ENCODE data around the gene WNT1.

WNT1 gene

DNA sequence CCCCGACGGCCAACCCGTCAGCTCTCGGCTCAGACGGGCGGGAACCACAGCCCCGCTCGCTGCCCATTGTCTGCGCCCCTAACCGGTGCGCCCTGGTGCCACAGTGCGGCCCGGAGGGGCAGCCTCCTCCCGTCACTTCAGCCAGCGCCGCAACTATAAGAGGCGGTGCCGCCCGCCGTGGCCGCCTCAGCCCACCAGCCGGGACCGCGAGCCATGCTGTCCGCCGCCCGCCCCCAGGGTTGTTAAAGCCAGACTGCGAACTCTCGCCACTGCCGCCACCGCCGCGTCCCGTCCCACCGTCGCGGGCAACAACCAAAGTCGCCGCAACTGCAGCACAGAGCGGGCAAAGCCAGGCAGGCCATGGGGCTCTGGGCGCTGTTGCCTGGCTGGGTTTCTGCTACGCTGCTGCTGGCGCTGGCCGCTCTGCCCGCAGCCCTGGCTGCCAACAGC lies at the start of gene WNT1:
Gene WNT1 (plus strand): TSS at position 32 of the 450 bp plus-strand sequence. CDS start 329 bp downstream, at position 361.
- CTCF ChIA-PET: interaction anchor here (0.5 to 4.3 kb wide), 20 partner anchors 8 to 279 kb away, joined by 3 to 30 read pairs (median 4); partner anchors contain the start of gene DDX23
- no peak within 1 kb of the TSS for H3K27ac ChIP-seq
- TF ChIP-seq CTCF (conservative IDR thresholded peaks at IDR 0.05; ENCODE audit: low read depth): peak; percentile 10
- DNase-seq (ENCODE audit: low spot score): no peak
- POLR2A ChIA-PET (ENCODE audit: low non-redundant PET): no interaction called here

DNA sequence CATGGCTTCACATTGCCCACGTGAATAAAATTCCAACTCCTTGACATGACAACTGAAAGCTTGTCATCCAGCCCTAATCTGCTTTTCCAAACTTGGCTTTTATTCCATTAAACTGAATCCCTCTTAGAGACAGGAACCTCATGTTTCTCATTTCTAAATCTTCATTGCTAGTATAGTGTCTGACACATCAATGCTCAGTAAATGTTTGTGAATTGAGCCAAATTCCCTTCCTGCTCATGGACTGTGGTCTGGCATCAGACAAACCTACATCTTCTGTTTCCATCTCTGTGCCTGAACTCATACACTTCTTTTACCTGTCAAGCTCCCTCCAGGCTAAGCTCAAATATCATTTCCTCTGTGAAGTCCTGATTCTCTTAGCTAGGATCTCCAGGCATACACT lies 48.6 kb upstream of the WNT1 start:
- H3K27ac ChIP-seq: no peak overlapping the region
- ChIA-PET CTCF (interaction anchor here (0.6 to 1.3 kb wide), 2 partner anchors 8 to 25 kb away, joined by 3 to 5 read pairs; a partner anchor contains a TSS), POLR2A (ENCODE audit: low non-redundant PET) (no interaction called here)
- no peak for TF ChIP-seq CTCF (conservative IDR thresholded peaks at IDR 0.05; ENCODE audit: low read depth)
- no peak for DNase-seq (ENCODE audit: low spot score)

DNA sequence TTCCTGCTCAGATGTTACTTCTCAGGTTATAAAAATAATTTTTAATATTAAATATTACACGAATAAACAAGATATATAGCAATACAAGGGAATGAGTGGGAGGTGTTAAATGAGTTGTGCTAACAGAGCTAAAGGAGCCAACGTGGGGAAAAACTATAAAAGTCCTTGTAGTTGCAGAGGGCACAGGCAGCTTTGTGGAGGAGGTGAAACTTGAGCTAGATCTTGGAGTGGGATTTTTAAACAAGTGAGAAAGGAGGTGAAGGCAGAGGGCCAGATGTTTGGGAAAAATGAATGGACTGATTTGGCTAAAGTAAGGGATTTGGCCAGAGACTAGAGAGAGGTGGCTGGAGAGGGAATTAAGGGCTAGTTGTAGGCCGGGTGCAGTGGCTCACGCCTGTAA lies 47.6 kb upstream of the WNT1 start:
- TF ChIP-seq CTCF (conservative IDR thresholded peaks at IDR 0.05; ENCODE audit: low read depth): no peak
- no peak overlapping the region for H3K27ac ChIP-seq
- CTCF ChIA-PET: interaction anchor here (0.6 to 1.2 kb wide), 4 partner anchors 9 to 77 kb away, joined by 3 to 6 read pairs (median 3); no protein-coding TSS in a partner anchor
- POLR2A ChIA-PET (ENCODE audit: low non-redundant PET): no interaction called here
- DNase-seq (ENCODE audit: low spot score): no peak

- CTCF ChIA-PET: interaction anchor here (1.0 kb wide), 1 partner anchor 9 kb away, joined by 6 read pairs; no protein-coding TSS in a partner anchor
- no peak overlapping the region for H3K27ac ChIP-seq
- no peak for TF ChIP-seq CTCF (conservative IDR thresholded peaks at IDR 0.05; ENCODE audit: low read depth)
- POLR2A ChIA-PET (ENCODE audit: low non-redundant PET): no interaction called here
- no peak for DNase-seq (ENCODE audit: low spot score)
These were observed 45.2 kb upstream of the WNT1 start for GRCh38 chr12:48932878-48933277.

DNA sequence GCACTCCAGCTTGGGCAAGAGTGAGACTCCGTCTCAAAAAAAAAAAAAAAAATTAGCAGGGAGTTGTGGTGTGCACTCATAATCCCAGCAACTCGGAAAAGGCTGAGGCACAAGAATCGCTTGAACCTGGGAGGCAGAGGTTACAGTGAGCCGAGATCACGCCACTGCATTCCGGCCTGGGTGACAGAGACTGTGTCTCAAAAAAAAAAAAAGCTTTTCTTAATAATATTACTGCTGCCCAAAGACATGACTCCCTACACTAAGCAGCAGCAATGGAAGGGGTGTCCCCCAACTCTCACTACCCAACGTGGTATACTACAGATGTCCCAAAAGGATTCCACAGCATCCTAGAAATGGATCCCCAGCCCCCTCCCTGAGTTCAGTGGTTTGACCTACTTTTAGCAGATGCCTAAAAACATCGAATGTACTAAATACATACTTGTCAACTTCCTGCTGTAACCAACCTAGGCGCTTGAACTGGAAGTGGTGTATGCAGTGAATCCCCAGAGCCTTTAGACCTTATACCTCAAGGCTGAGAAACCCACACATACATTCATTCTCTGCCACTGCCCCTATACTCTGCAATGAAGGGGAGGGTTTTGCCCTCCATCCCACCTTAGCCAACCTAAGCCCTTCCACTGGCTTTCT lies 44.3 kb upstream of the WNT1 start:
- no peak overlapping the region for H3K27ac ChIP-seq
- CTCF ChIA-PET: interaction anchor here (0.6 to 1.0 kb wide), 2 partner anchors 8 to 52 kb away, joined by 3 to 6 read pairs; no protein-coding TSS in a partner anchor
- no peak for TF ChIP-seq CTCF (conservative IDR thresholded peaks at IDR 0.05; ENCODE audit: low read depth)
- no peak for DNase-seq (ENCODE audit: low spot score)
- POLR2A ChIA-PET (ENCODE audit: low non-redundant PET): no interaction called here

- POLR2A ChIA-PET (ENCODE audit: low non-redundant PET): no interaction called here
- no peak overlapping the region for H3K27ac ChIP-seq
- DNase-seq (ENCODE audit: low spot score): peak; percentile 15
- peak; percentile 36; the same call in 1 of the 2 replicates for TF ChIP-seq CTCF (conservative IDR thresholded peaks at IDR 0.05; ENCODE audit: low read depth)
- CTCF ChIA-PET: interaction anchor here (0.6 kb wide), 1 partner anchor 51 kb away, joined by 3 read pairs; no protein-coding TSS in a partner anchor
These were observed 43.8 kb upstream of the WNT1 start for GRCh38 chr12:48934312-48934706.

Data from RWPE1 (cell line).